Body of pancreas (tissue), 4 donors: ENCODE results near the gene CHCHD2.

ENCODE experiments used
- POLR2A ChIP-seq, 3 donors: fragments of 450-650 bp; IDR thresholded peaks; one replicate each; pipeline ENCODE4 v1.6.1; 2016; ENCODE audit warnings: antibody characterized with exemption in 3 of 3, mild to moderate bottlenecking in 2 of 3
- TF ChIP-seq, protein P1 (sequence below), 7 experiments: fragments of 450-650 bp in 4 of 7; fragments of 200-600 bp in 3 of 7; sonication (generic) in 3 of 7; IDR thresholded peaks; one replicate each; pipeline ENCODE4 v1.5.1; 2016 to 2019; ENCODE audit warnings: antibody characterized with exemption in 7 of 7

DNA sequence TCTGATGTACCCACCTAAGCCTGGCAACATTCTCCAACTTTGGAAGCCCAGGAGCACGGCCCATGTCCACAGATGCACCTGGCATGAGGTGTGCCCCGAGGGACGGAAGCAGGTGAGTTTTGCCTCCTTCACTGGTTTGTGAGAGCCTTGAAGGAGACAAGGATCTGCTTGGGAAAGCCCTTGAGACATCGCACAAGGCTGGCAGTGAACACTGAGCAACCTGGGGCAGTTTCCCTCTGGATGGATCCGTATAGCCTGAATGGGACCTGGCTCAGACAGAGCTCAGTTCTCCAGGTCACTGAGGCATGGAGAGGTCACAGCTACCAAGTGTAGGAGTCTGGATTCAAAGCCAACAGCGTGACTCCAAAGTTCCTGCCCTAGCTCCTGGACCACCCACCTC lies 18.7 kb upstream of the CHCHD2 start:
- TF ChIP-seq POLR2A (IDR thresholded peaks at IDR 0.05) = no peak
- TF ChIP-seq, protein P1, sequence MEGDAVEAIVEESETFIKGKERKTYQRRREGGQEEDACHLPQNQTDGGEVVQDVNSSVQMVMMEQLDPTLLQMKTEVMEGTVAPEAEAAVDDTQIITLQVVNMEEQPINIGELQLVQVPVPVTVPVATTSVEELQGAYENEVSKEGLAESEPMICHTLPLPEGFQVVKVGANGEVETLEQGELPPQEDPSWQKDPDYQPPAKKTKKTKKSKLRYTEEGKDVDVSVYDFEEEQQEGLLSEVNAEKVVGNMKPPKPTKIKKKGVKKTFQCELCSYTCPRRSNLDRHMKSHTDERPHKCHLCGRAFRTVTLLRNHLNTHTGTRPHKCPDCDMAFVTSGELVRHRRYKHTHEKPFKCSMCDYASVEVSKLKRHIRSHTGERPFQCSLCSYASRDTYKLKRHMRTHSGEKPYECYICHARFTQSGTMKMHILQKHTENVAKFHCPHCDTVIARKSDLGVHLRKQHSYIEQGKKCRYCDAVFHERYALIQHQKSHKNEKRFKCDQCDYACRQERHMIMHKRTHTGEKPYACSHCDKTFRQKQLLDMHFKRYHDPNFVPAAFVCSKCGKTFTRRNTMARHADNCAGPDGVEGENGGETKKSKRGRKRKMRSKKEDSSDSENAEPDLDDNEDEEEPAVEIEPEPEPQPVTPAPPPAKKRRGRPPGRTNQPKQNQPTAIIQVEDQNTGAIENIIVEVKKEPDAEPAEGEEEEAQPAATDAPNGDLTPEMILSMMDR (IDR thresholded peaks at IDR 0.05) = no peak
